Measurements from ENCODE around the gene MCCD1.

Gene MCCD1

DNA sequence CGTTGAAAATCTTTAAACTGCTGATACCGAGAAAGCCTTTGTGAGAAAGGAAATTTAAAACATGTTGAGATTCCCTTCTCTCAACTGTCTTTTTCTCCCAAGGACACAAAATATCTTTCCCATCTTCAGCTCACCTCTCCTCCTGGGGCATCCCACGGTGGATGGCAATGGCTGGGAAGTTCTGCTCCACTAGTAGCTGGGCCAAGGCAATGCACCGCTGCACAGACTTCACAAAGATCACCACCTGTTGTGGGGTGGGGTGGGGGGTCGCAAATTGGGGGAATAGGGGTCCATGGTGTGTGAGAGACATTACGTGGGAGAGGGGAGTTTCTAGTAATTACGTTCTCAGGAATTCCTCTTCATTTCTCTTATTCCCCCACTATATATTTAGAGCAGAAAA, 2.4 kb downstream of the MCCD1 start:
- no peak for TF ChIP-seq ZNF274 (IDR thresholded peaks at IDR 0.05; ENCODE audit: low read depth, low read length)

DNA sequence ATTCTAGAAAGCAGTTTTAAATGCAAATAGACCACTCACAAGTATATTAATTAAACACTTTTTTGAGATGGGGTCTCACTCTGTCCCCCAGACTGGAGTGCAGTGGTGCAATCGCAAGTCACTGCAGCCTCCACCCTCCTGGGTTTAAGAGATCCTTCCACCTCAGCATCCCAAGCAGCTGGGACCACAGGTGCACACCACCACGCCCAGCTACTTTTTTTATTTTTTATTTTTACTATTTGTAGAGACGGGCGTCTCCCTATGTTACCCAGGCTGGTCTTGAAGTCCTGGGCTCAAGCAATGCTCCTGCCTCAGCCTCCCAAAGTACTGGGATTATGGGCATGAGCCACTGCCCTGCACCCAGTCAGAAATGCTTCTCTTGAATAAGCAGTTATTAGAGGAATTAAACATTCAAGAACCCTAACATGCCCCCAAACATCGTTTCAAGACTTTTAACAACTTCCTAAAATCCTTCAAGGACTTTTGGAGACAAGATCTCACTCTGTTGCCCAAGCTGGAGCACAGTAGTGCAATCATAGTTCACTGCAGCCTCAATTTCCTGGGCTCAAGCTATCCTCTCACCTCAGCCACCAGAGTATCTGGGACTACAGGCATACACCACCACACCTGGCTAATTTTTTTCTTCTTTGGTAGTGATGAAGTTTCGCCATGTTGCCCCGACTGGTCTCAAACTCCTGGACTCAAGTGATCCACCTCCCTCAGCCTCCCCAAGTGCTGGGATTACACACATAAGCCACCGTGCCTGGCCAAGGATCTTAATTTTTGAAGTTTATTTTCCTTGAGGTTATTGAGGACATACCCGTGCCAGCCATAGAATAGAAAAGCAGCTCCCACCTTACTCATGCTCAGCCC, 3.2 kb downstream of the MCCD1 start:
- H3K4me3 ChIP-seq (ENCODE audit: low read length), result no peak overlapping the region
- no peak for TF ChIP-seq ZNF274 (IDR thresholded peaks at IDR 0.05; ENCODE audit: low read depth, low read length)

More for the DNA sequence above, 2.4 kb downstream of the MCCD1 start:
- H3K4me3 ChIP-seq (ENCODE audit: low read length), result no peak overlapping the region

DNA sequence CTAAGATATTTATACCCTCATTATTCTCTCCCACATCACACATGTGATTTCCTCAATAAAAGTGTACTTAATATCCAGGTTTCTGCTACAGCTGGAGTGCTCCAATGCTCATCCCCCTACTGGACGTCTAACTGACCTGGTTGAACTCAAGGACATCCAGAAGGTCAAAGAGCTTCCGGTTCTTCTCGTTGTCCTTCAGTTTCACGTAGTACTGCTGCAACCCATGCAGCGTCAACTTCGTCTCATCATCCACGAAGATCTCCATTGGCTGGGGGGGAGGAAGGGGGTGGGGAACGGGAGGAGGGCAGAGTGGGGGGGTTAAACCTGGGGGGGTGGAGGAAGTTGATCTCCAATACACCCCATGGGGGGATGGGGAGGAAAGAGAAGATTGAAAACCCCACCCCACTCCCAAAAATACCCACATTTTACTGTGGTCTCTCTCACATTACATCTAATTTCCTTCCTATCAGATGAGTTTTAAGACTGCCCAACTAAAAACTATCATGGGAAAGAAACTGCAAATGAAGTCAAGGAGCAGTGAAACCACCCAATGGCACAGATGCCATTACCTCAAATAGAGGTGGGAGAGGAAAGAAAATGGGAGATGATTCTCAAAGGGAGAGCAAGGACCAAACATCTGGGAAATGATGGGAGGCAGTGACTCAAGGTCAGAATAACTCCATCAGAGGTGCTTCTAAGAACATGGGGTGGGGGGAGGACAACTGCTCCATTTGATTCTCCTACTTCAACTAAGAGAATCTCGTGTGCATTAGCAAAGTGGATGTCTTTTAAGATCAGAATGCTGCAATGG, 4.1 kb downstream of the MCCD1 start:
- no peak overlapping the region for H3K4me3 ChIP-seq (ENCODE audit: low read length)
- TF ChIP-seq ZNF274 (IDR thresholded peaks at IDR 0.05; ENCODE audit: low read depth, low read length), result no peak

DNA sequence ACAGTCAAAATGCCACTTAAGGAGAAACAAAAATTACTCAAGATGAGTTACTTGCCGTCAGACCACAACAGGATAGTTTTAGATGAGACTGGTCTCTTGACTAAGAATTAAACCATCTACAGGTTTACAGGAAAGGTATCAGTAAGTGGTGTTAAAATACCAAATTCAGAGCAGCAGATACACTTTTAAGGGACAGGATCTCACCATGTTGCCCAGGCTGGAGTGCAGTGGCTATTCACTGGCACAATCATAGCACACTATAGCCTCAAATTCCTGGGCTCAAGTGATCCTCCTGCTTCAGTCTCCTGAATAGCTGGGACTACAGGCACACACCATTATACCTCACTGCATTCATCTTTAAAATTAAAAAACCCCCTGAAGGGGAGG, 4.7 kb downstream of the MCCD1 start:
- no peak overlapping the region for H3K4me3 ChIP-seq (ENCODE audit: low read length)
- TF ChIP-seq ZNF274 (IDR thresholded peaks at IDR 0.05; ENCODE audit: low read depth, low read length), result no peak

DNA sequence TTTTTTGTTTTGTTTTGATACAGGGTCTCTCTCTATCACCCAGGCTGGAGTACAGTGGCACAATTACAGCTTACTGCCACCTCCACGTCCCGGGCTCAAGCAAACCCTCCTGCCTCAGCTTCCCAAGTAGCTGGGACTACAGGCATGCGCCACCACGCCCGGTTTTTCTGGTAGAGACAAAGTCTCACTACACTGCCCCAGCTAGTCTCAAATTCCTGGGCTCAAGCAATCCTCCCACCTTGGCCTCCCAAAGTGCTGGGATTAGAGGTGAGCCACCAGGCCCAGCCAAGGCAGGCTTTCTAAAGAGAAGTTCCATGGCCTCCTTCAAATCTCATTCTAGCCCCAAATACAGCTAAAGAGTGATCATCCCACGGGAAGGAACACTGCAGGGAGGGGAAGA, 5.2 kb downstream of the MCCD1 start:
- H3K4me3 ChIP-seq (ENCODE audit: low read length), result no peak overlapping the region

DNA sequence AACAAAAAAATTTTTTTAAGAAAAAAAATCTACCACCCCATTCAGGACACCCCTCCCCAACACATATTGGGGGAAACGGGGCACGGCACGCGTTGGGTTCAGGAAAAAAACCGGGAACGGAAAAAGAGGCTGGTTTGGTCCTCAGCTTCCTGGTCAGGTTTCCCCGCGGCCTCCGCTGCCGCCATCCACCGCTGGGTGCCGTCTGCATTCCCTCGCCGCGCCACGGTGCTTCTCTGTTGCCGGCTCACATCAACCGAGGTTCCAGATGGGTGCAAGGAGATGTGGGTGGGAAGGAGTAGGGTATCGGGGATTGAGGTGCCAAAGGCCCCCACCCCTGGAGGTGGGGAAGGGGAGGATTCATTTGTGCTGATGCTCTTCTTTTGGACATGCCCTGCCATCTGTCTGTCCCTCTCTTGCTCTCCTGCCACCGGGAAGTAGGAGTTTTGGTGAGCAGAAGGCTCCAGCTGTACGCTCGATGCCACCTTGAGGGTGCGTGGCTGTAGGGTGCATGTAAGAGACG, 5.8 kb downstream of the MCCD1 start:
- H3K4me3 ChIP-seq (ENCODE audit: low read length), result no peak overlapping the region
- no peak for TF ChIP-seq ZNF274 (IDR thresholded peaks at IDR 0.05; ENCODE audit: low read depth, low read length)

More for the DNA sequence above, 5.2 kb downstream of the MCCD1 start:
- TF ChIP-seq ZNF274 (IDR thresholded peaks at IDR 0.05; ENCODE audit: low read depth, low read length), result no peak

DNA sequence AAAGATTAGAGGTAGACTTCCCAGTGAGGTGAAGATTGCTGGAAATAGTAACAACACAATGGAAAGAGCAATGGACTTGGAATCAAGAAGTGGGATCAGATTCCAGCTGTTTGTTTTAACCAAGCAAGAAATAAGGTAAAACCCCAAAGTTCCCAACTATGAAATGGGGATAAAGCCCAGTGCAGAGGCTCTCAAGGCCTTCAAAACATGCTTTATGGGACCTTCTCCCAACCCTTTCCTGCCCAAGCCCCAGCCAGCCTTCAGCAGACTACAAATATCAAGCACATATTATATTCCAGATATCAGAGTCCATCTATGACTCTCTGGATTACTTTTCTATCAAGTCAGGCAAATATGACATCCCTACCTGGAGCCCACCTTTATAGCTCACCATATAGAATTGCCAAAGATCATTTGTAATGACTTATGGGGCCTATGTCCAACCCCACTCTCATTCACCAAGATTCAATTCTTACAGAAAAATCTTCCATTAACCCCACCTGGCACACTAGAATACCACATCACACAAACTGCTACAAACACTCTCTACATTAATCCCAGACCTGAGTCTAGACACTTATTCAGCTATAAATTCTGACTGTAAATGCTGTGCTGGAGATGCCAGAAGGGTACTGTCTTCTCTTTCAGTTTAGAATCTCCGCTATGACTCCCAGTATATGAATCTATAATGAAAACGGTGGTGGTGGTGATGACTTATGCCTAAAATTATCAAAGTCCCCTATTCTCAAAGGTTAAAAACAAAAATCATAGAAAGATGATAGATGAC, 7.0 kb downstream of the MCCD1 start:
- H3K4me3 ChIP-seq (ENCODE audit: low read length), result no peak overlapping the region
- TF ChIP-seq ZNF274 (IDR thresholded peaks at IDR 0.05; ENCODE audit: low read depth, low read length), result no peak

DNA sequence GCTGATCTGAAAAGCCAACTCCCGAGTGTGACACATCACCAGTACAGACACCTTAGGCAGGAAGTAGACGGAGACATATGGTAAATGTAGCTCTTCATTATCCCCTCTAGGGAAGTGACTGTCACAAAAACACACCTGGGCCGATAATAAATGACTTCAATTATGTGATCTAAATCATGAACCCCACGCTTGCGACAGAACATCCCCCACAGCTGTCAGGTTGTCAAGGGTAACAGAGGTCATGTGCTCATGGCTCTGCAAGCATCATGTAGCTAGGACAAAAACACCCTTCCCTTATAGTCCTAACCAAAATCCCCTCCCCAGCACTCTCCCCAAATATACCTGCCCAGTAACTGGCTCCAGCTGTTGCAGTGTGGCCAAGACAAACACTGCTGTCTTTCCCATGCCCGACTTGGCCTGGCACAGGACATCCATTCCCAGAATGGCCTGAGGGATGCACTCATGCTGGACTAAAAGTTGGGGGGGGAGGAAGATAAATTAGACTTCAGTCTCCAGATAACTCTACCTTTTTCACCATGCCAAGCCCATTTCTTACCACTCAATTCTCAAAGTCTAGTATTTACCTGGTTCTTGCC, 10.1 kb downstream of the MCCD1 start:
- TF ChIP-seq ZNF274 (IDR thresholded peaks at IDR 0.05; ENCODE audit: low read depth, low read length), result no peak
- peak overlapping the region; percentile 91 for H3K4me3 ChIP-seq (ENCODE audit: low read length)

DNA sequence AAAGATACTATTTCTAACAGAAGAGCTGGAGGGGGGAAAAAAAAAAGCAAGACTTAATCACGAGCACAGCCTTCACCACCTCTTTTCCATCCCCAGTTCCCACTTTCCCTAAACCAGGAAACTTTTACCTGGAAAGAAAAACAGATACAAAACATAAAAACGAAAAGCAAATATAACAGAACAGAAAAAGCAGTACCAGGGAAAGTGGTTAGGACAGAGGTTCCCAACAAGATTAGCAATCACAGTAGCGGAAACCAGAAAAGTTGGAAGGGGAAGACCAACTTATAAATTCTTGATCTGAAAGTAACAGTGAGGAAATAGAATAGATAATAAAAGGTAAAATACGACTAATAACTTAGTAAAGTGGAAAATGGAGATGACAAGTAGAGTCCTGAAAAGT, 11.9 kb downstream of the MCCD1 start:
- peak overlapping the region; percentile 91 for H3K4me3 ChIP-seq (ENCODE audit: low read length)
- TF ChIP-seq ZNF274 (IDR thresholded peaks at IDR 0.05; ENCODE audit: low read depth, low read length), result no peak

DNA sequence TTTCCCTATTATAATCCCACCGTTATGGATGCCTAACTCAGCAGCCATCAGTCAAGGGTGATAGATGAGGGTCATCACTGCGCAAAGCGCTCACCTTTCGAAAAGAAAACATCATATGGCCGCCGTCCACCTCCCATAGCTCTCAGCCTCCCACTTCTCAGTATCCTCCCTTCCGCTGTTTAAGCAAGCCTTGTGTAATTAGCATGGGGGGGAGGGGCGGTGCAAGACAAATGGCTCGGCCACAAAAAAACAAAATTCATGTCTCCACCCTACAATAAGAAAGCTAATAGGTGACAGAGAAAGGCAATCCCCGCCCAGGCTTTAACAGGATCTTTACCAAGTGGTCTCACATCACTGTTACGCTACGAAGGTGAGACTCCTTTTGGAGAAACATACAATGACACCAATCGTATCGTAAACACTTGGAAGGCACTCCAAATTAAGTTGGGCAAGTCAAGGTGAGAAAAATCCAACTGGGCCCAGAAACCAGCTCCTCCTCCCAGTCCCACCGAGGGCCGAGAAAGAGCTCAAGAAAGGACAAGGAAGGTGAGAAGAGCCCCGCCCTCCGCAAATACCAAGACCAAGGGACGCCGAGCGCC, 12.4 kb downstream of the MCCD1 start:
- no peak for TF ChIP-seq ZNF274 (IDR thresholded peaks at IDR 0.05; ENCODE audit: low read depth, low read length)
- peak overlapping the region; percentile 91 for H3K4me3 ChIP-seq (ENCODE audit: low read length)

DNA sequence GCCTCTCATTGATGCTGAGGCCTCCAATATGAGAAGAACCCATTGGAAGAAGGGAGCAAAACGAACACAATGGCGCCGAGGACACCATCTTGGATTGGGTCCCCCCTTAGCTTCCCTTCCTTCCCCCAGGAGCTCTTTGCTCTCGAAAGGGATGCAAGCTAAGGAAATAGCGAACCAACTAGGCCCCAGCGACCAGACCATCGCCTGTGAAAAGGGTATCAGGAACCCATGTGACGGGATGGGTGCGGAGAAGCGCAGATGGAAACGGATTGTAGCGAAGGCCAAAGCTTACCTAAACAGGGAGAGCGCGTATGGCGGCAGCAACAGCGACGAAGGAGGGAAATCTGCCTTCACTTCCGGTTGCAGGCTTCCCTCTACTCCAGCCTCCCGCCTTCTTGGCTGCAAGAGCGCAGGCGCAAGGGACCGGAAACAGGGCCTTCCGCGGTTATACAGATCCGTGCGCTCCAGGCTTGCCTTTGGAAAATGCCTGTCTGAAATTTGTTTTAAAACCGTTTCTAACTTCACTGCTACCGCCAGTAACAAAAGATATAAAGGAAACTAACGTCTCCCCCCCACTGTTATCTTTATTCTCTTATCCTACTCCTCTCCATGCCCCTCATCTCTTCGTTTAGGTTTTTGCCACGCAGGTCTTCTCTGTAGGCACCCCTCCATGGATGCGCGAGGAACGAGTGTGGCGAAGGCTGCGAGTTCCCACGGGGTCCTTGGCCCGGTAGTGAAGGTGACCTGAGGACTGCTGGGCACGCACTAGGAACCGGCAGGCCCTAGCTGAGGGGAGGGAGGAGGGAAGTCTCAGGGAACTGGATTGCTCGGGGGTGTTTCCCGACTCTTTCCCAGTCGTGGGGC, 13.1 kb downstream of the MCCD1 start, which contains the start of gene DDX39B:
DDX39B (minus strand) TSS at position 346 of the 864 bp plus-strand sequence. CDS start 1,471 bp downstream, outside the sequence.
- no peak for TF ChIP-seq ZNF274 (IDR thresholded peaks at IDR 0.05; ENCODE audit: low read depth, low read length)
- peak within 1 kb of the TSS; percentile 91 for H3K4me3 ChIP-seq (ENCODE audit: low read length)

DNA sequence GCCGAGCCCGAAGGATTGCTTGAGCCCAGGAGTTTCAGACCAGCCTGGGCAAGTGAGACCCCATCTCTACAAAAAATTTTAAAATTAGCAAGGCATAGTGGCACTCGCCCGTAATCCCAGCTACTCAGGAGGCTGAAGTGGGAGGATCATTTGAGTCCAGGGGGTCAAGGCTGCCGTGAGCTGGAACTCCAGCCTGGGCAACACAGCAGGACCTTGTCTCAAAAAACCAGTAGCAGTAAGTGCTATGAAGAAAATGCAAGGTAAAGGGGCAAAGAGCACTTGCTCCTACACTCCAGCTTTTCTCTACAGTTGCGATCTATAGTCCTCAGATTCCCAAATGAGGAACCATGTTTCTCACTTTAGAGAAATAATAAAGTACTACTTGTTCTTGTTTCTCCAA, 14.9 kb downstream of the MCCD1 start:
- no peak overlapping the region for H3K4me3 ChIP-seq (ENCODE audit: low read length)
- no peak for TF ChIP-seq ZNF274 (IDR thresholded peaks at IDR 0.05; ENCODE audit: low read depth, low read length)
